PC-3 (cell line): ENCODE data around the gene CSRP3.

ENCODE experiments used
- CTCF ChIP-seq: fragments of 300-600 bp; sonication (generic); conservative IDR thresholded peaks from 2 replicates; pipeline ENCODE4 v1.5.1; 2017; ENCODE audit warnings: antibody characterized with exemption, low read depth, mild to moderate bottlenecking, low read length
- EZH2 ChIP-seq: fragments of 300-600 bp; sonication (generic); IDR thresholded peaks from one replicate; pipeline ENCODE4 v1.6.1; 2017; ENCODE audit warnings: antibody characterized with exemption, mild to moderate bottlenecking, low read length; ENCODE audit not compliant: unreplicated experiment
- EZH2phosphoT487 ChIP-seq: fragments of 300-600 bp; sonication (generic); IDR thresholded peaks from 2 replicates; pipeline ENCODE4 v1.6.1; 2018; ENCODE audit warnings: mild to moderate bottlenecking, antibody characterized with exemption, low read length, borderline replicate concordance

- TF ChIP-seq CTCF = no peak
- TF ChIP-seq EZH2phosphoT487 = no peak
- no peak for TF ChIP-seq EZH2
These were observed 39.7 kb upstream of the CSRP3 start for GRCh38 chr11:19241260-19242178.
